Measurements from ENCODE around the gene NOS3.

NOS3 gene

GRCh38 chr7:150952331-150953050 lies 38.3 kb upstream of the NOS3 start:
- DNase-seq (ENCODE audit: low read depth) = no peak

- no peak for DNase-seq (ENCODE audit: low read depth)
Measured at GRCh38 chr7:150953061-150953997, 37.5 kb upstream of the NOS3 start.

DNA sequence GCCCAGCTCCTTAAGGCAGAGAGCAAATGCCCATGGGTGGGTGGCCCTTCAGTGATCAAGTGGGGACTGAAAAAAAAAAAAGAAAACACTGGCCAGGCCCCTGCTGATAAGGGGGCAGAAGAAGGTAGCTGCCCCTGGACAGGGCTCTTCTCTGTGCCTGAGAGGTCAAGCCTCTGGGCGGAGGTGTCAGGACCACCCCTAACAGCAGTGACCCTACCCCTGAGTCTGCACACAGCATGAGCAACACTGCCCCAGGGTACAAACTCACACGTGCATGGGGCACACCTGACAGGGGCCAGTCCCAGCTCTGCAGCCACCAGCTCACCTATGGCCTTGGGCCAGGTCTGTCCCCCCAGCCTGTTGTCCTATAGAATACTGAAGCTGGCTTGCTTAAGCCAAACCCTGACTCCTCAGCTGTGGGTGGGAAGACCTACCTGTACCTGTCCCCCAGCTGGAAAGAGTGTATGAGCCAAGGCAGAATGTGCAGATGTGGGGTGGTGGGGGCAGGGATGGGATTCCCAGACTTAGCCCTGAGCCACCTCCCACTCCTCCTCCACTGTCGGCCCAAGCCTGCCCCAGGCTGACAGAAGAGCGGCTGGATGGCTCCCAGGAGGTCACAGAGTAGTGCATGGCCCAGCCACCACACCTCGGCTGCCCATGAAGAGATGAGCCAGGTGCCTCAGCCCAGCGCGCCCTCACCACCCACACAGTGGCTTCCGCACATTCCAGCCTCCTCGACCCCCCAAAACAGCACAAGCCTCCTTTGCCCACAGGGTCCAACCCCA lies 36.4 kb upstream of the NOS3 start:
- no peak for DNase-seq (ENCODE audit: low read depth)

DNA sequence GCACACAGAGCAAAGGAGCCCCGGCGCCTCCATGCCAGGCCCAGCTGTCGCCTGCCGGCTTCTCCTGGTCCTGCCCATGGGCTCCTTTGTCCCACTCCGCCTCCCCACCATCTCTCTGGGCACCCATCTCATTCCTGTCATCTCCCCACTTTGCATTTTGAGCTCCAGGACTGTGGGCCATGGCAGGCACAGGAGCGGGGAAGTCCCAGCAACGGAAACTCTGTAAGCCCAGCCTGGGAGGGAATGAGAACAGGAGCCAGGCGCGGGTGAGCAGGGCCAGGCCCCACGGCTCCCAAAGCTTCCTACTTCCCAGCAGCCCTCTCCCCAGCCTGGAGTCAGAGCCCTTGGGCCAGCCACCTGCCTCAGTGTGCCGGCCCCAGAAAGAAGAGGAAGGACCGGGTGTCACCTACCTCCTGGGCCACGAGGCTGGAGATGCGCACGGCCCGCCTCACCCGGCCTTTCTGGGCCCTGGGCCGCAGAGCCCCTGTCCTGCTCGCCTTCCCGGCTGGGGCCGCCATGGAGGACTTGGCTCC lies 35.8 kb upstream of the NOS3 start:
- DNase-seq (ENCODE audit: low read depth) = no peak

DNA sequence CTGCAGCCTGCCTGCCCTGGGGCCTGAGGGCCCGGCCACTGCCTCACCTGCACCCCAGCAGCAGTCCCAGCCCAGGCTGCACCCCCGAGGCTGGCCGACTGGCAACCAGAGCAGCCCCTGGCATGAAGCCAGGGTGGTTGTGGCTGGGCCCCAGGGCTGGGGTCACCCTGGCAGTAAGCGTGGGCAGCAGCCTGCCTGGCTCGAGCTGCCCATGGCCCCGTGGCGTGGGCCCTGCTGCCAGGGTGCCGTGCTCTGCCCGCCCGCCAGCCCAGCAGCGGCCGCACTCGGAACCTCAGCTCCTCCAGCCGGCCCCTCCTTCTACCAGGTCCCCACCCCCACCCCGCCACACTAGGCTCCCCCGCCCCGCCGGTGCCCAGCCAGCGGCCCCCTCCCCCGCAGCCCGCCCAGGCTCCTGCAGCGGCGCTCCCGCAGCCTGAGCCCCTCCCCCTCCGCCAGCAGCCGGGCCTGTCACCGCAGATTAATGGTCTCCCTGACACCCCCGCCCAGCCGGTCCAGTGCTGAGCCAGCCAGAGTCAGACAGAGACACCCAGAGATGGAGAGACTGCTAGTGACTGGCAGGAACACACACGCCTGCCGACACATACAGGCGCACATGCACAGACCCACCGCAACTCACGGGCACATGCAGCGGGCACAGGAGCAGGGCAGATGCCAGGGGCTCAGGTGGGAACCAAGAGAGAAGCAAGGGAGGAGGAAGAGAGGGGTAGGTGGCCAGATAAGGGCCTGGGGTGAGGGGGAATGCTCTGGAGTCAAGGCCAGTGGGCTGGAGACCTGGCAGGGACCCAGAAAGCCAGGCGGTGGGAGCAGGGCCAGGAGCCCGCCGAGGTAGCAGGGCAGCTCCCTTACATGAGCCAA lies 35.1 kb upstream of the NOS3 start:
- no peak for DNase-seq (ENCODE audit: low read depth)

DNA sequence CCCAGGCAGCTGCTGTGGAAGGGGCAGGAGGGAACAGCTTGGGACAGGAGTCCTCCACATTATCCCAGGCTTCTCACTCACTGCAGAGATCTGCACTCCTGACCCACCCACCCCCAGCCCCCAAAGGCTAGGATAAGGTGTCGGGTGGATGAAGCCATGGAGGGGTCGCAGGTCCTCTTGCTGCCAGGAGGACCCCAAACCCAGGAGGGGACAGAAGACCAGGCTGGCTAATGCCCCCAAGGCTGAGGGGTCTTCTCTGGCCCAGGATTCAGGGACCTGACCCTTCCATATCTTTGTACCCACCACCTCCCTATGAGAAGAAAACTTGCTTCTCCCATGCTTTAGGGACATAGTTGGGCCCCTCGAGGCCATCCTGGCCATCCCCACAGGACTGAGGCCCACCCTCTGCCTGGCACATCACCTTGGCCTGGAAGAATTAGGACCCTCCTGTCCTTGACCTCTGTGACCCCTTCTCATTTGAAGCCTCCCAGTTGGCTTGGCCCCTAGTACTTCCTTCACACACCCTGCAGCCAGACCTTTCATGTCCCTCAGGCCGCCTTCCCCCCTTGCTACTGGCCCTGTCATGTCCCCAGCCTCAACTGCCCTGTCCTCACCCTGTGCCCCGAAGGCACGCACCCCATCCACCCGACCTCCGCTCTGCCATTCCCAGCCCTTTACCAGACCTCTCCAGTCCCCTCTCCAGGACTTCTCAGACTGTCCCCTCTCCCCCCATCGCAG lies 34.3 kb upstream of the NOS3 start:
- no peak for DNase-seq (ENCODE audit: low read depth)

- DNase-seq (ENCODE audit: low read depth) = no peak
Measured at GRCh38 chr7:150957133-150958020, 33.4 kb upstream of the NOS3 start.

DNA sequence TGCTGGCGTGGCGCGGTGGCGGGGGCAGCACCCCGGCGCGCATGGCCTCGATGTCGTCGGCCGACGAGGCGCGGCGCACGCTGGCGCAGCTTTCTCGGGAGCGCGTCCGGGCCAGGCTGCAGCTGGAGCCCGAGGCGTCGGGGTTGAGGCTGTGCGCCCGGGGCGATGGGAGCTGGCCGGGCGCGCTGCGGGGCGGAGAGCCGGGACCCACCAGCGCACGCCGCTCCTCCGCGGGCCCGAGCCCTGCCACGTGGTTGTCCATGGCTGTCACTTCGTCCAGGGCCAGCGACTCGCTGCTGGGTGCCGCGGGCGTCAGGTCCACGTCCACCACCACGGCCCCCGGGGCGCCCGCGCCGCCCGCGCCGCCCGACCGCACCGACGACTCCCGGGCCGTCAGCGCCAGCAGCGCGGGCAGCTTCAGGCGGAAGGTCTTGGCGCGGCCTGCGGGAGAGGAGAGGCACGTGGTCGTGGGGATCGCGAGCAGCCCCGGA lies 32.7 kb upstream of the NOS3 start:
- no peak for DNase-seq (ENCODE audit: low read depth)

DNA sequence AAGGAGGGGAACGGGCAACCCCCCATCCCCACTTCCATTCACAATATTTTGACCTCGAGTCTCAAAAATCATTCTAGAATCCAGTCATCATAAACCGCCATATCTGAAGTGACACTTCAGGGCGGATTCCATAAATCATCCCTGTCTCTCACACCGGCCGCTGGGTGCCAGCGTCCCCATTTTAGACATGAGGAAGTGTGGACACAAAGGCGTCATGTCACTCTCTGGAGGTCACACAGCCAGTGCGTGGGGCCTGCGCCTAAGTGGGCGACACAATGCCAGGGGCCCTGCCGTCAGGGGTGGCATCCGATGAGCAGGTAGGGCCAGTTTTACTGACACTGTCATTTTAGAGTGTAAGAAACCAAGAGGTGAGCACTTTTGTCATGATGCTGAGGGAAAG lies 32.2 kb upstream of the NOS3 start:
- DNase-seq (ENCODE audit: low read depth) = no peak

DNA sequence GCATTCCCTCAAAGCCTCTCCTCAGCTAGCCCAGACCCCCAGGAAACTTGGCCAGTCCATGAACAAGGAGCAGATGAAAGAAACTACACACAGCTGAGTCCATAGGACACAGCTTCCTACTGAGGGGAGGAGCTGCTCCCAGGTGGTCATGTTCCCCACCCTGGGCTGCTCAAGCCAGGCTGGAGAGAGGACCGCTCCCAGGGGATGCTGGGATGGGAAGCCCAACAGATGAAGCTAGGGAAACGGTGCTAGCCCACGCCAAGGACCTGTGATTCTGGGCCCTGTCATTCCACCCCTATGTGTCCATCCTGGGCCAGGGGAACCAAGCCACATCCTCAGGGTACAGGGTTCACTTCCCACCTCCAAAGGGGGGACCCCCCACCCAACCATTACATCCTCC lies 31.7 kb upstream of the NOS3 start:
- DNase-seq (ENCODE audit: low read depth) = no peak

GRCh38 chr7:150959739-150960734 lies 30.8 kb upstream of the NOS3 start:
- no peak for DNase-seq (ENCODE audit: low read depth)

- no peak for DNase-seq (ENCODE audit: low read depth)
Measured at GRCh38 chr7:150961510-150962289, 29.1 kb upstream of the NOS3 start.

DNA sequence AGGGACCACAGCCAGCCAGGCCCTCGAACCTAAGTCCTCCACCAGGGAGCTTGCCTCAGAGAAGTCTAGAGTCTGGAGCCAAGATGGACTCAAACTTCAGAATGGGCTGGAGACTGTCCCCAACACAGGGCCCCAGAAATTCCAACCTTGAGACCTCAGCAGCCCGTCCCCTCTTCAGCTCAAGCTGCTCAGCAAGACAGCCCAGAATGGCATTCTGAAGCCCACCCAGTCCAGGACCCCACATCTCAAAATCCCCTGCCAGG lies 28.6 kb upstream of the NOS3 start:
- no peak for DNase-seq (ENCODE audit: low read depth)

- no peak for DNase-seq (ENCODE audit: low read depth)
Measured at GRCh38 chr7:150962553-150963399, 28.0 kb upstream of the NOS3 start.

GRCh38 chr7:150963707-150964559 lies 26.9 kb upstream of the NOS3 start:
- DNase-seq (ENCODE audit: low read depth) = no peak

Measured in activated T-helper 9 cell treated with anti-CD3 and anti-CD28 coated beads, Interleukin-2, amount 50 U/mL, for 16 hours (primary cell).